ENCODE data around the gene QKI.
"Not testable (repeated sequence)": the region's sequence is repeated elsewhere in the genome, so short reads cannot be mapped to it uniquely, and the experiment has no call there.

QKI gene

DNA sequence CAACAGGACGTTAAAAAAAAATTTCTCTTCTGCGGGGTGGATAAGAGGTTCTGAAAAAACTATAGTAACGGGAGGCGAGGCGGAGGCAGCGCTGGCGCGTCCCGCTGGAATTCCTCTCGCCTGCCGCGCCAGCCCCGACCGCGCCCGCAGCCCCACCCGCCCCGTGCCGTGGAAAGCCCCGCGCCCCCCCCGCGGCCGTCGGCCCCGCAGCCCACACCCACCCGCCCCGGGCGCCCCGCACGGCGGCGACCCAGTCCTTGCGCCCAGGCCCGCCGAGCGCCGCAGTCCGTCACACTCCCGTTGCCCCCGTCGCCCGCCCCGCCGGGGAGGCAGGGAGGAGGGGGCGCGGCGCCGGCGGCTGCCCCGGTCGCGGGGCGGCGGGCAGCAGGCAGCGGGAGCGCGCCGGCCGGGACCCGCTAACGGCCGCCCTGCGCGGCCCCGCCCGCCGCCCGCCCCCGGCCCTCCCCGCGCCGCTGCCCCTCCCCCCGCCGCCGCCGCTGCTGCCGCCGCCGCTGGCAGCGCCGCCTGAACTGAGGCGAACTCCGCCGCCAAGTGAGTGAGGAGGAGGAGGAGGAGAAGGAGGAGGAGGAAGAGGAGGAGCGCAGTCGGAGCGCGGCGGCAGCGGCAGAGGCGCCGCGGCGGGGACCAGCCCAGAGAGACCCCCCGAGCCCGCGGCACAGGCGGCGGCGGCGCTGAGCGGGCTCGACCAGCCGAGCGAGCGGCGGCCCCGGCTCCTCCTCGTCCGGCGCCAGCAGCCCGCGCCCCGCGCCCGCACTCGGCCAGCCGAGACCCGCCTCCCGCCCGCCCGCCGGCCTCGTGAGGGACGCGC is at the start of gene QKI:
Gene QKI, plus strand, starts transcription at position 602 of the 829 bp plus-strand sequence. CDS start 476 bp downstream, outside the sequence.
- DNase-seq (ENCODE audit: low spot score) = peak; percentile 94

- no peak for DNase-seq (ENCODE audit: low spot score)
Measured at GRCh38 chr6:163366288-163366687, 48.2 kb upstream of the QKI start.

DNA sequence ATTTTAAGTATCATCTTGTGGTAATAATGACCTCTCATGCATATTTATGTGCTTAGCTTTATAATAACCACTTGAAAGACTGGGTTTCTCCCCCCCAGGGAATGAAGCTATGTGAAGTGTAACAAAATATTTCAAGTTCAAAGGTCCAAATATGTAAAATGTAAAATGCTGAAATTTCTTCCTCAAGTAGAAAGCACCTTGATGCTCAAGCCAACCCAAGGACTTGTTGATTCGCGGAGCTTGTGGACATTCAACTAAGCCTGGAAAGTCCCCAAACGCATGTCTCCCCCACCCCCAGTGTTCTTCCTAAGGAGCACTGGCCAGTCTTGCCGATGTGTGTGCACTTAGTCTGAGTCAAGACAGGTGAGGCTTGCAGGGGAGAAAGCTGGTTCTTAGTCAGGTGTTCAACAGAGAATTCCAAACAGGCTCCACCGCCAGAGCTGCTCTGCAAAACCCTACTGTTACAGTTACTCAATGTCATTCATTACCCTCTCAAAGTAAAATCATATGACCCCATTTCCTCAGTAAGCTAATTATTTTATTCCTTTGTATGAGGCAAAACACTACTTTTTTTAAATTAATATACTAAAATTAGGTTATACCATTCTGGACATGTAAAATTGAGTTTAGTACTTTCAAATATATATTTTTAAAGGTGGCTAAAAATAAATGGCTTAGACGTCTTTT is 46.9 kb upstream of the QKI start:
- DNase-seq (ENCODE audit: low spot score) = no peak

GRCh38 chr6:163369141-163369540 is 45.4 kb upstream of the QKI start:
- DNase-seq (ENCODE audit: low spot score) = no peak

DNA sequence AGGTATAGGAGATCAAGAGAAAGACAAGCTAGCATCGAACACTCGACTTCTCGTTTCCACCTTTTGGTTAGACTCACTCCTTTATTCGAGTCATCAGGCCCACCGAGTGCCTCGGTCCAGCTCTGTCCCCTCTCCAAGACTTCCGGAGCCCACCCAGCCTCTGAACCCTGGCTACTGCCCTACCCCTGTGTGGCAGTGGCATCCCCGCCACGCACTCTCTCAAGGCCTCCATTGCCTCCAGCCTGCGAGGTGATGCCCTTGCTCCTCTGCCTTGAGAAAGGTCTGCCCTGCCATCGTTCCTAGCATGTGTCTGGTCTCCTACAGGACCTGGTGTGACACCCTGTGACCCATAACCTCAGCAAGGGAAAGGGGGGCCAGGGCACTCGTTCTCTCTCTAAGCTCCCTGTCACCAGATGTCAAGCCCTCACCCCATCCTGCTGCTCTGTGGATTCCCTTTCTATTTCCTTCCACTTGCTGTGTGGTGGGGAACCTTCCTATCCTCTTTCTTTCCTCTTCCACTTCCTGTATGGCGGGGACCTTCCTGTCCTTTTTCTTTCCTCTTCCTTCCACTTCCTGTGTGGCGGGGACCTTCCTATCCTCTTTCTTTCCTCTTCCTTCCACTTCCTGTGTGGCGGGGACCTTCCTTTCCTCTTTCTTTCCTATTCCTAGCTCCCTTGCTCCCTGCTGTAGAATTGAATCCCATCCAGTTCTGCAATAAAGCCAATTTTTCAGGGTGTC is 44.7 kb upstream of the QKI start:
- no peak for DNase-seq (ENCODE audit: low spot score)

DNA sequence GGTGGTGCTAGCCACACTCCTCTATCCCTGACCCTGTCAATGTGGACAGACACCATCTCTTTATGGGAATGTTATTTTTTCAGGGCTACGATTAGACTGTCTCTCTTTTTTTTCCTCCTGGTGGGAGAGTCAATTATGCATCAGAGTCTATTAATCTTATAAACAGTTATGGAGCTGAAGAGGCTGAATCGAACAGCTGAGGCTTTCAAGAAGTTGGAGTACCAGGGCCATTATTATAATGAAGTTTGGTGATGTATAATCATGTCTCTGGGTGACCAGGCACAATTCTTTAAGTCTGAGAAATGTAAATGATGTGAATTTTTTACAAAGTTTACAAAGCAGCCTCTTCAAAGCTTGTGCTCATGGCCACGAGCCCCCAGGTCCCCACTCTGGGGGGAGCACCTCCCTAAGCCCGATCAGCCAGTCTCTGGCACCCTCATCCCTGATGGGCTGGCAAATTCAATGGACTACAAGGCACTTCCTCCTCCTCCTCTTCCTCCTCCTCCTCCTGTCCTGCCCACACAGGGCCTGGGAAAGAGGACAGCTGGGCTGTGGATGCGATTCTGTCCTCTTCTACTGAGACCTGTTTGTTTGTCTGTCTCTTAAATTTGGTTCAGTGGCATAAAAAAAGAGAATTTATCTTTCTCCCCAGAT is 43.9 kb upstream of the QKI start:
- DNase-seq (ENCODE audit: low spot score) = no peak

- DNase-seq (ENCODE audit: low spot score) = no peak
Measured at GRCh38 chr6:163371129-163371528, 43.4 kb upstream of the QKI start.

DNA sequence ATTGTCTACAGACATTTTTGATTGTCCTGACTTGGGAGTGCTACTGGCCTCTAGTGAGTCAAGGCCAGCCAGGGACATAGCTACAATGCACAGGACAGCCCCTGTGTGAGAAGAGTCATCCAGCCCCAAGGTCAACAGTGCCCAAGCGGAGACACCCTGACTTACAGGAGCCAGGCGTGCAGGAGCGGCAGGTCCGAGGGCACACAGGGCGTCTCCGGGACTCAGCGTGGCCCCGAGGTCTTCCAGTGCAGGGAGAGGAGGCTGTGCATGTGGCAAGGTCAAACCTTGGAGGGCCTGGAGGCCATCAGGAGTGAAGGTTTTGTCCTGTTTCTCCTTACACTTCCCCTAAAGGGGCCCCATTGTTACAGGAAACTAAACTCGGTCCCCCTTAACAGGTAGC is 41.3 kb upstream of the QKI start:
- DNase-seq (ENCODE audit: low spot score) = no peak

- no peak for DNase-seq (ENCODE audit: low spot score)
Measured at GRCh38 chr6:163375361-163375760, 39.2 kb upstream of the QKI start.

DNA sequence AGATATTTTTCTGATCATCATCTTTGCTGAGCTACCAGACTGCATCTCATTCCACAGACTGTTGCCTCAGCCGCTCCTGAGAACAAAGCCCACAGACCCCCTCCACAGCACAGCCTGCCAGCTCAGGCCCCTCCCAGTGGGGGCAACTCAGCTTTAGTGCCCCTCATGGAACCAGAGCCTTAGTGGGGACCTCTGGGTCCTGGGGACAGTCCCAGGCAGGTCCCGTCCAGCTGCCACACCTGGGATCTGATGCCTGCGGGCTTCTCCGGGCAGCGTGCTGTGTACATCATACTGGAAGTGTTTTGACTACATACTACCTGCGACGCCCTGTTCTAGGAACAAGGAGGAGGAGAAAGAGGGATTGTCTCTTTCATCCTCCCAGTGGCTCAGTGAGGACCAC is 38.3 kb upstream of the QKI start:
- DNase-seq (ENCODE audit: low spot score) = no peak

DNA sequence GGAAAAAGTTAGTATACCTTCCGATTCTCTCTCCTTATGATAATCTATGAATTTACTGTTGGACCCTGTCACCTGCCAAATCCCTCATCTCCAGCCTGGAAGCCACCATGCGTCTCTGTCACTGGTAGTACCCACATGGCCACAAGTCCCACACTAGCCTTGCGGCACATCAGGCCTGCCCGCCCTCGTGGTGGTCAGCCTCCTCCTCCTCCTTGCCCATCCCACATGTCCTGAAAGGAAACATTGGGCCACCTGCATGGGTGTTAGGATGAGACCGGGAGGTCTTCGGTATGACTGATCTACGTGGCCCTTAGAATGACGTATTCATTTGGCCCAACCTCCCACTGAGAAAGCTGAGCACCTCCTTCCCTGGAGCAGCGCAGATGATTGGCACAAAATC is 37.0 kb upstream of the QKI start:
- DNase-seq (ENCODE audit: low spot score) = no peak

DNA sequence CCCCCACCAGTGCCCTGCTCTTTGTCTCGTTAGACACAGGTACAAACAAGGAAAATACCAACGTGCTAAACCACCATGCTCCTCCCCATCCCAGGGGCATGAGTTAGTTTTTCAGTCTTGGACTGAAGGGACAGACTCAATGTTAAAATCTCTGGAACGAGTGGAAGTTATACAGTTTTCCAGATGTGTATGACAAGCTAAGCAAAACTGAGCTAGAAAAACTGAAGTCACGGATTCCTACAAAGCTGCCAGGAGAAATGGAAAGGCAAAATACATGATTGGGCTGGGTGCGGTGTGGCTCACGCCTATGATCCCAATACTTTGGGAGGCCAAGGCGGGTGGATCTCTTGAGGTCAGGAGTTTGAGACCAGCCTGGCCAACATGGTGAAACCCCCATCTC is 34.3 kb upstream of the QKI start:
- no peak for DNase-seq (ENCODE audit: low spot score)

- DNase-seq (ENCODE audit: low spot score) = no peak
Measured at GRCh38 chr6:163381118-163381756, 33.3 kb upstream of the QKI start.

GRCh38 chr6:163383396-163383795 is 31.1 kb upstream of the QKI start:
- not testable (repeated sequence) for DNase-seq (ENCODE audit: low spot score)

- DNase-seq (ENCODE audit: low spot score) = no peak
Measured at GRCh38 chr6:163383912-163384311, 30.6 kb upstream of the QKI start.

- no peak for DNase-seq (ENCODE audit: low spot score)
Measured at GRCh38 chr6:163384510-163384909, 30.0 kb upstream of the QKI start.

GRCh38 chr6:163385503-163385902 is 29.0 kb upstream of the QKI start:
- not testable (repeated sequence) for DNase-seq (ENCODE audit: low spot score)

- no peak for DNase-seq (ENCODE audit: low spot score)
Measured at GRCh38 chr6:163386329-163386908, 28.1 kb upstream of the QKI start.

DNA sequence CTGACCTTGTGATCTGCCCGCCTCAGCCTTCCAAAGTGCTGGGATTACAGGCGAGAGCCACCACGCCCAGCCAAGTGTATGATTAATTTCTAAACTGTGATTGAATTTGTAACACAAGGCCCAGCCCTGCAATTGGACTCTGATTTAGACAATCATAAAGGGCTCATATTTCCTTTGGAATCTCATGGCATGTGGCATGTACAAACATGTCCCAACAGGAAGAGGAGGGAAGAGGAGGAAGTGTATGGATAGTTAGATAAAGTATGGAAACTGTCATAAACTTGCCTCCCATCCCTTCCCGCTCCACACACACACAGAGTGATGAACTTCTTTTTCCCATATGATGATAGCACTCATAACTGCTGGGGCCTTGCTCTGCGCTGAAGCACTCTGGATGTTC is 27.2 kb upstream of the QKI start:
- DNase-seq (ENCODE audit: low spot score) = no peak

DNA sequence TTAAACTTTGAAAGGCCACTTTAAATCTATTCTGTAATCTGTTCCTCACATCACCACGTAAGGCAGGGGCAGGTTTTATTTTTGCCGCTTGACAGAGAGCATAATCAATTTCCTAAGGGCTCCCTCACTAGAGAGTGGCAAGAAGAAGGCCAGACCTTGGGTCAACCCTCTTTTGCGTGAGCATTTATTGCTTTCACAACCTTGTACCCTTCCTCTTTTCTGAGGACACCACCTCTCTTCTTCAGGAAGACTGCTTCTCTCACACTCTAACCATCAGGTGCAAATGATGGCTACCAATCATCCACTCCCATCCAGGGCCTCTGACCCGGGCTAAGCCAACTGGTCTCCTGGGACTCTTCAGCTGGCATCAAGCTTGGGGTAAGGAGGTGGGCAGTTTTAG is 25.2 kb upstream of the QKI start:
- DNase-seq (ENCODE audit: low spot score) = no peak

DNA sequence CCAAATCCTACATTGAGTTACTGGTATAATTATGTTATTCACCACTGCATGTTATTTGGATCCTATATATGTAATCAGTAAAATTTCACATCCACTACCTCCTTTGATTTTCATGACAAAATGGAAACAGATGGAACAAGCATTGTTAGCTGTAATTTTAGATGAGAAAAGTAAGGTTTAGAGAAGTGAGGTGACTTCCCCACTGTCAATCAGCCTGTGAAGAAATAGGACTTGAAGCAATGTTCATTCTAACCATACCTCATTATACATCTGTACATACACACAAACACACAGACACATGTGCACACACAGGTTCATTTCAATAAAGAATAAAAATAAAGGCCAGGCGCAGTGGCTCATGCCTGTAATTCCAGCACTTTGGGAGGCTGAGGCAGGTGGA is 23.7 kb upstream of the QKI start:
- DNase-seq (ENCODE audit: low spot score) = no peak
